Psoas muscle (tissue), 8 donors: ENCODE results near the gene SMIM12. TPM values are rescaled to one million over a fixed set of nuclear protein-coding genes. Genes with fewer than 3 reads are reported as not detected.
A peak's percentile ranks its signal among the peaks of the same experiment; 100 is the strongest.

Source experiments
- ATAC-seq, 4 donors: fragments of 200-7000 bp; cut with Tn5 transposase; one replicate each; pipeline ENCODE4 v1.9.1; 2020; ENCODE audit warnings: moderate library complexity in 3 of 4, mild to moderate bottlenecking in 2 of 4
- DNase-seq, 2 donors: peaks; one replicate each; pipeline ENCODE4 v3.0.0-alpha.2; 2020
- H3K27ac ChIP-seq: fragments of 200-600 bp; one replicate; pipeline ENCODE4 v1.8.0; 2022
- H3K27me3 ChIP-seq, 3 donors: fragments of 200-600 bp in 1 of 3; one replicate each; pipeline versions ENCODE4 v1.6.1 to v1.8.0; 2013 to 2022; ENCODE audit warnings: low read length in 2 of 3, mild to moderate bottlenecking in 2 of 3, moderate library complexity in 1 of 3; ENCODE audit not compliant: insufficient read depth in 3 of 3
- H3K36me3 ChIP-seq, 2 donors: fragments of 200-600 bp in 1 of 2; one replicate each; pipeline versions ENCODE4 v1.6.1 to v1.8.0; 2013 to 2022; ENCODE audit warnings: low read depth in 1 of 2, mild to moderate bottlenecking in 1 of 2, moderate library complexity in 1 of 2; ENCODE audit not compliant: insufficient read depth in 1 of 2
- H3K4me1 ChIP-seq: fragments of 200-600 bp; one replicate; pipeline ENCODE4 v1.8.0; 2022
- H3K4me3 ChIP-seq: fragments of 200-600 bp; one replicate; pipeline ENCODE4 v1.8.0; 2022; ENCODE audit warnings: mild to moderate bottlenecking
- H3K9me3 ChIP-seq: fragments of 200-600 bp; one replicate; pipeline ENCODE4 v1.8.0; 2022
- WGBS, 3 donors: extraction: QIAGEN DNeasy Blood & Tissue Kit; methylation state at CpG; one replicate each; pipeline versions ENCODE4 v1.1.6 to v1.1.7; 2013; 5-methylcytosine and 5-hydroxymethylcytosine counted together
- intact Hi-C, 2 donors: fragments of 100-400 bp; cut with DNase I; formaldehyde crosslinking; loops; one replicate each; pipeline versions ENCODE4 v1.11.0 to v1.14.2; 2022
- polyA plus RNA-seq, 3 donors: library from polyadenylated mRNA; stranded (reverse); fragments of 200-250 nt; gene quantifications; one replicate each; pipeline ENCODE4 v1.2.3, GENCODE V29; 2013
- total RNA-seq, 4 donors: library from RNA; stranded (reverse); fragmentation: NEBNext Ultra II Directional in 2 of 4; extraction: Animal tissue kit (Norgen Biotek cat#: 25700) in 2 of 4; gene quantifications; one replicate each; pipeline versions ENCODE4 v1.2.1 to v1.2.4, GENCODE V29; 2021 to 2023
- TF ChIP-seq, protein P1 (sequence below): fragments of 200-600 bp; IDR thresholded peaks from one replicate; pipeline ENCODE4 v1.8.0; 2022; ENCODE audit warnings: antibody characterized with exemption
- donor health status: healthy with polysubstance abuse.
- donor health status: DM: no; HTN: no; CAD: no; lungs with moderate emphysema.
- donor health status: Bipolar disorder and iron deficiency.
- donor health status: healthy.
- donor health status: DM: yes; HTN: yes; CAD: no.
- donor health status: DM: no; HTN: no; CAD: no.
- donor health status: DM: no; HTN: no; CAD: no.
- donor health status: DM: yes; HTN: yes; CAD: no.

The SMIM12 gene
- total and polyA plus RNA-seq, 7 donors: 17.9 to 140 (median 59.2) TPM

DNA sequence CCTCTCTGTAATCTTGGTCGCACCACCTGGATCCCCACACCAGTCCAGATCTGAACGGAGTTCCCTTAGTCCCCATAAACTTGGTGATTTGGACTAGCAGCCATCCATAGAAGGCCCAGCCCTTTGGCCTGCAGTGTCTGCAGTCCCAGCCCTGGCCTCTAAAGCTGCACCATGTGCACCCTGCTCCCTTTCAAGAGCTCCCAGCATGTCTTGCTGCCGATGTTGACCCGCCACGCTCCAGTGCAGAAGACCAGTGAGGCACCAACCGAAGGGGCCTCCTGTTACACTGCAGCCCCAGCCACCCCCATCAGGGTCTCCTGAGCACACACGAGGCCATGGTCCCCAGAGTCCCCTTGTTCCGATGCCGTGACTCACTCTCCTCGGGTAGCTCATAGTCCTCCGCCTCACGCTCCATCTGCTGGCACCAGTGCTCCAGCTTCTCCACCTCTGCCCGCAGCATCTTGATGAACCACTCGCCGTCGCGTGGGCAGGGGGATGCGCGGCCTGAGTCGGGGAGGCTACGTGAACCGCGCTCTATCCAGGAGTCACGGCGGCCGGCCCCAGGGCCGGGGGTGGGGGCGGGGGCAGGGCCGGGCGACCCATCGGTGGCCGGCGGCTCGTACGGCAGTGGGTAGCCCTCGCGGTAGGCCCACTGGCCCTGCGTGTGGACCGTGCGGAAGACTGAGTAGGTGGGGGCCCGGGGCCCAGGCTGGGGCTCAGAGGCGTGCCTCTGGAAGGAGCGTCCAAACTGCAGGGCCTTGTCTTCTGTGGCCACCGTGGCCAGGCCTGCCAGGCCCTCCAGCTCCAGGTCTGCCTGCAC is 8.9 kb upstream of the SMIM12 start:
- Histone ChIP-seq H3K4me1 (peaks cover 4% of the 10 kb centered on the region), H3K4me3 (no peak overlapping the region), H3K9me3 (no peaks in the 10 kb centered on the region), H3K27ac (no peak overlapping the region), H3K27me3 (peaks cover 0 to 16% (median 0%) of the 10 kb centered on the region in 3 donors), H3K36me3 (no peaks in the 10 kb centered on the region)
- DNase-seq (no peak), ATAC-seq (no peak)
- TF ChIP-seq, protein P1, sequence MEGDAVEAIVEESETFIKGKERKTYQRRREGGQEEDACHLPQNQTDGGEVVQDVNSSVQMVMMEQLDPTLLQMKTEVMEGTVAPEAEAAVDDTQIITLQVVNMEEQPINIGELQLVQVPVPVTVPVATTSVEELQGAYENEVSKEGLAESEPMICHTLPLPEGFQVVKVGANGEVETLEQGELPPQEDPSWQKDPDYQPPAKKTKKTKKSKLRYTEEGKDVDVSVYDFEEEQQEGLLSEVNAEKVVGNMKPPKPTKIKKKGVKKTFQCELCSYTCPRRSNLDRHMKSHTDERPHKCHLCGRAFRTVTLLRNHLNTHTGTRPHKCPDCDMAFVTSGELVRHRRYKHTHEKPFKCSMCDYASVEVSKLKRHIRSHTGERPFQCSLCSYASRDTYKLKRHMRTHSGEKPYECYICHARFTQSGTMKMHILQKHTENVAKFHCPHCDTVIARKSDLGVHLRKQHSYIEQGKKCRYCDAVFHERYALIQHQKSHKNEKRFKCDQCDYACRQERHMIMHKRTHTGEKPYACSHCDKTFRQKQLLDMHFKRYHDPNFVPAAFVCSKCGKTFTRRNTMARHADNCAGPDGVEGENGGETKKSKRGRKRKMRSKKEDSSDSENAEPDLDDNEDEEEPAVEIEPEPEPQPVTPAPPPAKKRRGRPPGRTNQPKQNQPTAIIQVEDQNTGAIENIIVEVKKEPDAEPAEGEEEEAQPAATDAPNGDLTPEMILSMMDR: no peak
- intact Hi-C loops: loop anchor here in 1 of 2 donors (5.0 kb wide), 1 partner anchor 81 kb away; no protein-coding TSS in a partner anchor
- WGBS, 3 donors: 91 to 94% (median 92%) methylated on average over 32 to 44 of the region's 44 CpGs

DNA sequence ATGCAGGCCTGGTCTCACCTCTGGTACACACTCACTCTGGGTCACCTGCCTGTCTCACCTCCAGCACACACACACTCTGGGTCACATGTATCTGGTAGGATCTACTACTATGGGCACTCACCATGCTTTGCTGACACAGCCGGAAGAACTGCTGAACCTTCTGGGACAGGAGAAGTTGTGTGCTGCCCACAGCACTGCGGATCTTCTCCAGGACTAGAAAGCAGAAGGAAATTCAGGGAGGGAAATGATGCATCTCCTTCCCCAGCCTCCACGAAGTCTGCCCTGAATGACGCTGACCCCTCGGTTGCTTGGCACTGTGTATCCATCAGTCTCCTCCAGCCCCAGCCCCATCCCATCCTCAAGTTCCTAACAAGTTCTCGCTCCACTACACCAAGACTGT is 7.9 kb upstream of the SMIM12 start:
- Histone ChIP-seq H3K27me3 (peaks cover 0 to 12% (median 0%) of the 10 kb centered on the region in 3 donors), H3K4me1 (peaks cover 4% of the 10 kb centered on the region), H3K9me3 (no peaks in the 10 kb centered on the region), H3K4me3 (no peak overlapping the region), H3K27ac (no peak overlapping the region), H3K36me3 (no peaks in the 10 kb centered on the region)
- DNase-seq: no peak
- ATAC-seq: no peak
- intact Hi-C loops: loop anchor here in 1 of 2 donors (5.0 kb wide), 1 partner anchor 80 kb away; no protein-coding TSS in a partner anchor
- TF ChIP-seq, protein P1: no peak
- WGBS, 3 donors: 83% methylated on average over 6 of the region's 6 CpGs

DNA sequence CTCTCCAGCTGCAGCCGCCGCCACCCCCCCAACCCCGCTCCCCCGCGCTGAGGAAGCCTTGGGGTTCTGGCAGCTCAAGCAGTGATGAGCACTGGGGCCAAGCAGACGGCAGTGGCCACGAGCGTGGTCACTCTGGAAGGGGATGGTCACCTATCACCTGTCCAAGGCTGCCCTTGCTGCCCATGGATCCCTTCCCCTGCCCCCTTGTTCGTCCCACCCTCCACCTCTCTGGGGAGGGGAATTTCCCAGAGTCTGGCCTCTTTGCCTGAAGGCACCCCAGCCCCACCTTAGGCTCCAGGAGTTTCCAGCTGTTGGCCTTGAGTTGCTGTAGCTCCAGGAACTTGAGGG is 7.2 kb upstream of the SMIM12 start:
- intact Hi-C loops: loop anchor here (1.0 to 5.0 kb wide), 2 partner anchors 79 to 80 kb away; no protein-coding TSS in a partner anchor
- DNase-seq: no peak
- ATAC-seq: no peak
- no peaks in the 10 kb centered on the region for H3K36me3 ChIP-seq
- H3K4me3 ChIP-seq: peak overlapping the region; percentile 81
- H3K9me3 ChIP-seq: no peaks in the 10 kb centered on the region
- 21 to 26% (median 24%) methylated on average over 9 of the region's 9 CpGs for WGBS, 3 donors
- H3K27me3 ChIP-seq: peaks cover 0 to 6% (median 0%) of the 10 kb centered on the region in 3 donors
- no peak overlapping the region for H3K27ac ChIP-seq
- TF ChIP-seq, protein P1: no peak
- peaks cover 4% of the 10 kb centered on the region for H3K4me1 ChIP-seq

DNA sequence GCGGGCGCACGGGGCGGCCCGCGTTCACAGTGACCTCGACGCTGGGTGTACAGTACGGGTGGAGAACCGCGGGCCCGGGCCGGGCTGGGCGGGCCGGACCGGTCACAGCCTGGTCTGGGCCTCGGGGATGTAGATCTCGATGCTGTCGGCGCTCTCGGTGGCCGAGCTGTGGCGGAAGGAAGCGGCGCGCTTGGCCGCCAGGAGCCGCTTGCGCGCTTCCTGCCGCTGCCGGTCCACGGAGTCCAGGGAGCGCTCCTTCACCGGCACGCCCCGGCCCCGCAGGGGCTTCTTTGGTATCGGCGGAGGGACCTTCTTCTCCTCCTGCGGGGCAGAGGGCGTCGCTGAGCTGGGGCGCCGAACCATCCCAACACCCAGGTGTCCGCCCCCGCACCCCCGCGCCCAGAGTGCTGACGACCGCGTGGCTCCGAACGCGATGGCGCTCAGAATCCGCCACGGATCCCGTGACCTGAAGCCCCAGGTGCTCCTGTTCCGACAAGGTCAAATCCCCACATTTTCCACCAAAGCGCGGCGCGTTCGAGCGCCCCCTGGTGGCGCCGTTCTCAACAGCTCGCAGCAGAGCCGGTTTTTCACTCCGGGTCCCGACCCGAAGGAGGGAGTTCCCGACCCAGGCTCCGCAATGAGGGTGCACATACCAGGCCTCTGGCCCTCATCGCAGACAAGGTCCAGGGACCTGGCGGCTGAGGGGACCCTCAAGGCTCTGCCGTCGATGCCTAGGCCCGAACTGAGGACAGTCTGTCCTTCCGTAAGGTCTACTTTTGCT is 6.6 kb upstream of the SMIM12 start:
- H3K4me3 ChIP-seq: peak overlapping the region; percentile 81
- WGBS, 3 donors: 1 to 2% (median 1%) methylated on average over 59 to 81 of the region's 81 CpGs
- intact Hi-C loops: loop anchor here (1.0 to 5.0 kb wide), 2 partner anchors 79 to 80 kb away; no protein-coding TSS in a partner anchor
- TF ChIP-seq, protein P1: peak; percentile 98
- H3K27ac ChIP-seq: peak overlapping the region; percentile 60
- no peaks in the 10 kb centered on the region for H3K36me3 ChIP-seq
- no peaks in the 10 kb centered on the region for H3K27me3 ChIP-seq
- H3K9me3 ChIP-seq: no peaks in the 10 kb centered on the region
- peaks cover 4% of the 10 kb centered on the region for H3K4me1 ChIP-seq
- DNase-seq (peak; percentile 87 to 91), ATAC-seq (peak; percentile 75 to 94 (median 78))
